Measurements from ENCODE around the gene FAM9B. TPM values are rescaled to one million over a fixed set of nuclear protein-coding genes. Genes with fewer than 3 reads are reported as not detected.
"Not testable (repeated sequence)": the region's sequence is repeated elsewhere in the genome, so short reads cannot be mapped to it uniquely, and the experiment has no call there.

Gene FAM9B
- total RNA-seq, 1 donor from 2014 or later, result not detected

GRCh38 chrX:9033179-9033578 is 748 bp downstream of the FAM9B start:
- Mint-ChIP-seq H3K9me3 (ENCODE audit: unreplicated experiment) (no peaks in the 10 kb centered on the region), H3K27me3 (ENCODE audit: unreplicated experiment) (no peaks in the 10 kb centered on the region), H3K4me1 (ENCODE audit: low read depth, unreplicated experiment) (no peaks in the 10 kb centered on the region), H3K4me3 (ENCODE audit: unreplicated experiment) (no peak overlapping the region), H3K36me3 (ENCODE audit: unreplicated experiment) (no peaks in the 10 kb centered on the region), H3K27ac (ENCODE audit: unreplicated experiment) (no peak overlapping the region)
- TF ChIP-seq CTCF (IDR thresholded peaks at IDR 0.05; ENCODE audit: partially characterized antibody, unreplicated experiment), result no peak
- DNase-seq, result no peak

- no peaks in the 10 kb centered on the region for H3K36me3 Mint-ChIP-seq (ENCODE audit: unreplicated experiment)
- no peak for DNase-seq
- H3K27ac Mint-ChIP-seq (ENCODE audit: unreplicated experiment), result no peak overlapping the region
- no peaks in the 10 kb centered on the region for H3K9me3 Mint-ChIP-seq (ENCODE audit: unreplicated experiment)
- H3K4me1 Mint-ChIP-seq (ENCODE audit: low read depth, unreplicated experiment), result no peaks in the 10 kb centered on the region
- H3K4me3 Mint-ChIP-seq (ENCODE audit: unreplicated experiment), result no peak overlapping the region
- no peaks in the 10 kb centered on the region for H3K27me3 Mint-ChIP-seq (ENCODE audit: unreplicated experiment)
- TF ChIP-seq CTCF (IDR thresholded peaks at IDR 0.05; ENCODE audit: partially characterized antibody, unreplicated experiment), result no peak
These were observed 10.6 kb downstream of the FAM9B start for GRCh38 chrX:9023293-9023692.

GRCh38 chrX:9019151-9019550 is 14.8 kb downstream of the FAM9B start:
- no peak overlapping the region for H3K4me3 Mint-ChIP-seq (ENCODE audit: unreplicated experiment)

GRCh38 chrX:9018332-9018731 is 15.6 kb downstream of the FAM9B start:
- not testable (repeated sequence) for H3K27me3 Mint-ChIP-seq (ENCODE audit: unreplicated experiment); H3K4me1 Mint-ChIP-seq (ENCODE audit: low read depth, unreplicated experiment); H3K27ac Mint-ChIP-seq (ENCODE audit: unreplicated experiment); H3K36me3 Mint-ChIP-seq (ENCODE audit: unreplicated experiment); H3K4me3 Mint-ChIP-seq (ENCODE audit: unreplicated experiment); DNase-seq; H3K9me3 Mint-ChIP-seq (ENCODE audit: unreplicated experiment)

More at GRCh38 chrX:9019151-9019550, 14.8 kb downstream of the FAM9B start:
- H3K9me3 Mint-ChIP-seq (ENCODE audit: unreplicated experiment), result no peaks in the 10 kb centered on the region
- H3K36me3 Mint-ChIP-seq (ENCODE audit: unreplicated experiment), result no peaks in the 10 kb centered on the region
- H3K27ac Mint-ChIP-seq (ENCODE audit: unreplicated experiment), result no peak overlapping the region
- no peak for DNase-seq
- no peak for TF ChIP-seq CTCF (IDR thresholded peaks at IDR 0.05; ENCODE audit: partially characterized antibody, unreplicated experiment)
- no peaks in the 10 kb centered on the region for H3K4me1 Mint-ChIP-seq (ENCODE audit: low read depth, unreplicated experiment)
- H3K27me3 Mint-ChIP-seq (ENCODE audit: unreplicated experiment), result no peaks in the 10 kb centered on the region

- H3K36me3 Mint-ChIP-seq (ENCODE audit: unreplicated experiment), result no peaks in the 10 kb centered on the region
- H3K27me3 Mint-ChIP-seq (ENCODE audit: unreplicated experiment), result no peaks in the 10 kb centered on the region
- no peaks in the 10 kb centered on the region for H3K9me3 Mint-ChIP-seq (ENCODE audit: unreplicated experiment)
- no peak for DNase-seq
- no peaks in the 10 kb centered on the region for H3K4me1 Mint-ChIP-seq (ENCODE audit: low read depth, unreplicated experiment)
- no peak for TF ChIP-seq CTCF (IDR thresholded peaks at IDR 0.05; ENCODE audit: partially characterized antibody, unreplicated experiment)
- no peak overlapping the region for H3K27ac Mint-ChIP-seq (ENCODE audit: unreplicated experiment)
- no peak overlapping the region for H3K4me3 Mint-ChIP-seq (ENCODE audit: unreplicated experiment)
These were observed 30.9 kb downstream of the FAM9B start for GRCh38 chrX:9003041-9003440.

- no peaks in the 10 kb centered on the region for H3K36me3 Mint-ChIP-seq (ENCODE audit: unreplicated experiment)
These were observed 45.5 kb downstream of the FAM9B start for GRCh38 chrX:8988446-8988845.

More at GRCh38 chrX:8988446-8988845, 45.5 kb downstream of the FAM9B start:
- DNase-seq, result no peak
- Mint-ChIP-seq H3K4me3 (ENCODE audit: unreplicated experiment) (no peak overlapping the region), H3K27ac (ENCODE audit: unreplicated experiment) (no peak overlapping the region), H3K27me3 (ENCODE audit: unreplicated experiment) (no peaks in the 10 kb centered on the region), H3K9me3 (ENCODE audit: unreplicated experiment) (no peaks in the 10 kb centered on the region), H3K4me1 (ENCODE audit: low read depth, unreplicated experiment) (no peaks in the 10 kb centered on the region)
- no peak for TF ChIP-seq CTCF (IDR thresholded peaks at IDR 0.05; ENCODE audit: partially characterized antibody, unreplicated experiment)

Data from glutamatergic neuron (in vitro differentiated cells).